GM12874 (cell line): ENCODE results near the gene UGT1A8.

ENCODE experiments used
- CTCF ChIP-seq: IDR thresholded peaks from 2 replicates; pipeline ENCODE4 v1.5.1; 2011; ENCODE audit warnings: low read depth, mild to moderate bottlenecking, control low read depth, low read length, moderate library complexity; ENCODE audit not compliant: insufficient read depth

Gene UGT1A8

GRCh38 chr2:233791151-233791882 is 173.9 kb downstream of the UGT1A8 start:
- TF ChIP-seq CTCF: no peak

- no peak for TF ChIP-seq CTCF
These were observed 174.5 kb downstream of the UGT1A8 start for GRCh38 chr2:233791883-233792329.

- TF ChIP-seq CTCF: no peak
These were observed 175.3 kb downstream of the UGT1A8 start for GRCh38 chr2:233792720-233793119.

GRCh38 chr2:233793465-233794127 is 176.2 kb downstream of the UGT1A8 start:
- TF ChIP-seq CTCF: no peak

GRCh38 chr2:233794128-233794658 is 176.8 kb downstream of the UGT1A8 start:
- TF ChIP-seq CTCF: no peak

GRCh38 chr2:233795735-233796171 is 178.3 kb downstream of the UGT1A8 start:
- TF ChIP-seq CTCF: no peak

- TF ChIP-seq CTCF: no peak
These were observed 178.8 kb downstream of the UGT1A8 start for GRCh38 chr2:233796254-233796653.
